Fibroblast of mammary gland (primary cell): Measurements from ENCODE around the gene TSPAN15.
A peak's percentile ranks its signal among the peaks of the same experiment; 100 is the strongest.

Source experiments
- DNase-seq: peaks from one replicate; pipeline ENCODE4 v3.0.0-alpha.2; 2010; ENCODE audit warnings: low read depth
- H3K4me3 ChIP-seq: 2 replicates; pipeline ENCODE4 v1.5.1; 2011; ENCODE audit warnings: low read depth, mild to moderate bottlenecking, low read length, moderate library complexity; ENCODE audit not compliant: control insufficient read depth
- TF ChIP-seq, protein P1 (sequence below): conservative IDR thresholded peaks from 2 replicates; pipeline ENCODE4 v1.5.1; 2011; ENCODE audit warnings: low read depth, low read length, inconsistent platforms; ENCODE audit not compliant: control insufficient read depth, insufficient read depth

The TSPAN15 gene

GRCh38 chr10:69434926-69435325 is 16.3 kb upstream of the TSPAN15 start:
- TF ChIP-seq, protein P1, sequence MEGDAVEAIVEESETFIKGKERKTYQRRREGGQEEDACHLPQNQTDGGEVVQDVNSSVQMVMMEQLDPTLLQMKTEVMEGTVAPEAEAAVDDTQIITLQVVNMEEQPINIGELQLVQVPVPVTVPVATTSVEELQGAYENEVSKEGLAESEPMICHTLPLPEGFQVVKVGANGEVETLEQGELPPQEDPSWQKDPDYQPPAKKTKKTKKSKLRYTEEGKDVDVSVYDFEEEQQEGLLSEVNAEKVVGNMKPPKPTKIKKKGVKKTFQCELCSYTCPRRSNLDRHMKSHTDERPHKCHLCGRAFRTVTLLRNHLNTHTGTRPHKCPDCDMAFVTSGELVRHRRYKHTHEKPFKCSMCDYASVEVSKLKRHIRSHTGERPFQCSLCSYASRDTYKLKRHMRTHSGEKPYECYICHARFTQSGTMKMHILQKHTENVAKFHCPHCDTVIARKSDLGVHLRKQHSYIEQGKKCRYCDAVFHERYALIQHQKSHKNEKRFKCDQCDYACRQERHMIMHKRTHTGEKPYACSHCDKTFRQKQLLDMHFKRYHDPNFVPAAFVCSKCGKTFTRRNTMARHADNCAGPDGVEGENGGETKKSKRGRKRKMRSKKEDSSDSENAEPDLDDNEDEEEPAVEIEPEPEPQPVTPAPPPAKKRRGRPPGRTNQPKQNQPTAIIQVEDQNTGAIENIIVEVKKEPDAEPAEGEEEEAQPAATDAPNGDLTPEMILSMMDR = no peak
- no peak overlapping the region for H3K4me3 ChIP-seq
- no peak for DNase-seq

- DNase-seq = no peak
- TF ChIP-seq, protein P1 = no peak
- H3K4me3 ChIP-seq = no peak overlapping the region
Observed at GRCh38 chr10:69435966-69436520, 15.2 kb upstream of the TSPAN15 start.

DNA sequence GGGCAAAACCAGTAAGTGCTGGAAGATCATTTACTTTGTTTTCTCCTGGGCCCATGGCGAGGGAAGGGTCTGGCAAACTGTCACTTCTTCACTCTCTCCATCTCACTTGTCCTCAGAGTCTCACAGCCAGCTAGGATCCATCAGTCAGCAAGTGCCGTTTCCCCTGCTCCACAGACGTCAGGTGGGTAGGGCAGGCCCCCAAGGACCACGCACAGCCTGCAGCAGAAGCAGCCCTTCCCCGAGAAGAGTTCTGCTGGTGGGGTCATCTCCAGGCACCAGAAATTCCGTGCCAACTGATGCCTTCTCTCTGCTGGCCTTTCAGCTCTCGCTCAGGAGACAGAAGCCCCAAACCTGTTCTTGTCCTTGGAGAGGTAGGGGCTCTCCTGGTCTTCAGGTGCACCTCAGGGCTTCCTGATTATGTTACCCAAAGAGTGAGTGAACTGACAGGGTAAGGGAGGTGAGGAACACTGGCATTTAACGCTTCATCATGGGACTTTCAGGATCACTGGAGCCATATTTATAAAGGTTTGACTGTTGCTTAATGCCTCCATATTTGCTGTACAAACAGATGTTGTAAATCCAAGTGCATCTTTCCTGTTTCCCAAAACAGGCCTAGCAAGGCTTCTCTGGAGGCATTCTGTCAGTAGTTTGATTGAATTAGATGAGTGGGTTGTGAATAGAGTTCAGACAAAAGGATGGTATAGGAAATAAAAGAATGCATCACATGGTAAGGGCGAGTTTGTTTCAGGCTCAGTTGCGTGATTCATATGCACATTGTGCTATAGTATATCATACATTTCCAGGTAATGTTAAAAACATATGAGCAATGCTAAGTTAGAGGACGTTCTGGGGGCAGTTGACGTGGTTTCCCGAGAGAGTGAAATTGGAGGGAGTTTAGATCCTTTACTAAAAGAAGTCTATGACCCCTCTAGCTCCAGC is 13.7 kb upstream of the TSPAN15 start:
- no peak overlapping the region for H3K4me3 ChIP-seq
- TF ChIP-seq, protein P1 = no peak
- no peak for DNase-seq

DNA sequence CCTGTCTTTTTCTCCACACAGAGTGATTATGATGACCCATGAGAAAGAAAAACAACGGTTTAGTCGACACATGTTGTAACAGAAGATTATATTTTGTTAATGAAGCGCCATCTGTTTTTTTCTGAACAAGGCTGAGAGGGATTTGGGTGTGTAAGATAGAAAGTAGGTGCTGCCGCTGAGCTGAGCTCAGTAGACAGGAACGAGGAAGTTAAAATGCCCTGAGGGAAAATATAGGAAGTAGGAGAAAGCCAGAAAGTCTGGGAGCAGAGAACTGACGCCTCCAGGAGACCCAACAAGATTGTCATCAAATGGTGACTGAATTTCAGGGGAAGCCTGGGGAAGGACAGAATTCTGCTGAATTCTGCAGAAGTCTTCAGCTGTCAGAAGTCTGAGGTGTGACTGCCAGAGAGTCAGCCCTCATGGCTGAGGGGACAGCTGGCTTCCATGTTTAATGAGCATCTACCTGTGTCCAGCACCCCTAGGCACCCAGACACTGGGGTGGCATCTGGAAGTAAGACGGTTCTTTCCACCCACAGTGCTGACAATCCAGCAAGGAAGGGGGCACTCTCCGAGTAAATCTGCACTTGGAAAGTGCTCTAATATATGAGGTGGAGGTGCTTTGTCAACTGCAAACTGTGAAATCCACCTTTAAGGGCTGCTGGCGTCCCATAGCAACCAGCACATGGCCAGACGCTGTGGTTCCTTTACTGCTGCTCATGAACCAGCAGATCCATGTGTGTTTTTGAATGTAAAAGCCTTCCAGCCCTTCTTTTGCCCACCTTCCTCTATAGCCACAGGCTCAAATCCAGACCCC is 12.5 kb upstream of the TSPAN15 start:
- peak; percentile 33 for DNase-seq
- H3K4me3 ChIP-seq = no peak overlapping the region

GRCh38 chr10:69439350-69439739 is 11.9 kb upstream of the TSPAN15 start:
- peak; percentile 16 for DNase-seq
- TF ChIP-seq, protein P1 = no peak
- H3K4me3 ChIP-seq = no peak overlapping the region

More for the DNA sequence above, 12.5 kb upstream of the TSPAN15 start:
- TF ChIP-seq, protein P1 = no peak

DNA sequence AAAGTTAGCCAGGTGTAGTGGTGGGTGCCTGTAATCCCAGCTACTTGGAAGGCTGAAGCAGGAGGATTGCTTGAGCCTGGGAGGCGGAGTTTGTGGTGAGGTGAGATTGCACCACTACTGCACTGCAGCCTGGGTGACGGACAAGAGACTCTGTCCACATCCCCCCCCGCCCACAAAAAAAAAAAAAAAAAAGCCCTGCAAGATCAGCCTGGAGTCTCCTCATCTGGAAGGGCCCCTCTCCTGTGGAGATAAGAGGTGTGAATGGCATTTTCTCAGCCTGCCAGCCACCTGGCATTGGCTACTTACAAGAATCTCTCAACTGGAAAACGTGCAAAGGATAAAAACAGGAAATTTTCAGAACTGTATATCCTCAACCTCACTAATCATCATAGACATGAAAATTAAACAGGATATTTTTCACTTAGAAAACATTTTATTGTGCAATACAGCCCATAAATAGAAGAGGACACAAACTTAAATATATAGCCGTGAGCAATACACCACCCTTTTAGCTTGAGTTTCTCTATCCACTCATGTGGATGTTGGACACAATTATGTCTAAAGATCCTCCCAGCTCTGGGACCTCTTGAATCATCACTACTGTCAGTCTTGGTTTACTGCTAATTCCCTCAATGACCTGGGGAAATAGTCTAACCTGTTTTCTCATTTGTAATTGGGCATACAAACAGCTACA is 11.3 kb upstream of the TSPAN15 start:
- TF ChIP-seq, protein P1 = no peak

More for the DNA sequence above, 11.3 kb upstream of the TSPAN15 start:
- H3K4me3 ChIP-seq = no peak overlapping the region
- DNase-seq = peak; percentile 71
